Panc1 (cell line): Measurements from ENCODE around the gene KCNT1.

Source experiments
- POLR2AphosphoS5 ChIP-seq: IDR thresholded peaks from 2 replicates; pipeline ENCODE4 v1.6.1; 2012; ENCODE audit warnings: mild to moderate bottlenecking, low read depth, low read length, moderate library complexity
- SIN3A ChIP-seq: IDR thresholded peaks from 2 replicates; pipeline ENCODE4 v1.6.1; 2012; ENCODE audit warnings: low read depth, mild to moderate bottlenecking, low read length, moderate library complexity, borderline replicate concordance; ENCODE audit not compliant: insufficient read depth
- TCF7L2 ChIP-seq: IDR thresholded peaks from 2 replicates; pipeline ENCODE4 v1.6.1; 2011; ENCODE audit warnings: mild to moderate bottlenecking, low read depth, low read length, inconsistent platforms
- TF ChIP-seq, protein P1 (sequence below): fragments of 450-650 bp; IDR thresholded peaks from 2 replicates; pipeline ENCODE4 v1.5.1; 2017; ENCODE audit warnings: mild to moderate bottlenecking
- TF ChIP-seq, protein P2 (sequence below), 2 experiments: IDR thresholded peaks; 2 replicates each; pipeline ENCODE4 v1.6.1; 2011 to 2012; ENCODE audit warnings: low read depth in 2 of 2, control low read depth in 1 of 2, low read length in 1 of 2, mild to moderate bottlenecking in 1 of 2, moderate library complexity in 1 of 2; ENCODE audit not compliant: insufficient read depth in 1 of 2

GRCh38 chr9:135690836-135691570 is 11.0 kb upstream of the KCNT1 start:
- TF ChIP-seq, protein P1, sequence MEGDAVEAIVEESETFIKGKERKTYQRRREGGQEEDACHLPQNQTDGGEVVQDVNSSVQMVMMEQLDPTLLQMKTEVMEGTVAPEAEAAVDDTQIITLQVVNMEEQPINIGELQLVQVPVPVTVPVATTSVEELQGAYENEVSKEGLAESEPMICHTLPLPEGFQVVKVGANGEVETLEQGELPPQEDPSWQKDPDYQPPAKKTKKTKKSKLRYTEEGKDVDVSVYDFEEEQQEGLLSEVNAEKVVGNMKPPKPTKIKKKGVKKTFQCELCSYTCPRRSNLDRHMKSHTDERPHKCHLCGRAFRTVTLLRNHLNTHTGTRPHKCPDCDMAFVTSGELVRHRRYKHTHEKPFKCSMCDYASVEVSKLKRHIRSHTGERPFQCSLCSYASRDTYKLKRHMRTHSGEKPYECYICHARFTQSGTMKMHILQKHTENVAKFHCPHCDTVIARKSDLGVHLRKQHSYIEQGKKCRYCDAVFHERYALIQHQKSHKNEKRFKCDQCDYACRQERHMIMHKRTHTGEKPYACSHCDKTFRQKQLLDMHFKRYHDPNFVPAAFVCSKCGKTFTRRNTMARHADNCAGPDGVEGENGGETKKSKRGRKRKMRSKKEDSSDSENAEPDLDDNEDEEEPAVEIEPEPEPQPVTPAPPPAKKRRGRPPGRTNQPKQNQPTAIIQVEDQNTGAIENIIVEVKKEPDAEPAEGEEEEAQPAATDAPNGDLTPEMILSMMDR = no peak
- no peak for TF ChIP-seq POLR2AphosphoS5
- no peak for TF ChIP-seq SIN3A
- TF ChIP-seq TCF7L2 = no peak
- TF ChIP-seq, protein P2, sequence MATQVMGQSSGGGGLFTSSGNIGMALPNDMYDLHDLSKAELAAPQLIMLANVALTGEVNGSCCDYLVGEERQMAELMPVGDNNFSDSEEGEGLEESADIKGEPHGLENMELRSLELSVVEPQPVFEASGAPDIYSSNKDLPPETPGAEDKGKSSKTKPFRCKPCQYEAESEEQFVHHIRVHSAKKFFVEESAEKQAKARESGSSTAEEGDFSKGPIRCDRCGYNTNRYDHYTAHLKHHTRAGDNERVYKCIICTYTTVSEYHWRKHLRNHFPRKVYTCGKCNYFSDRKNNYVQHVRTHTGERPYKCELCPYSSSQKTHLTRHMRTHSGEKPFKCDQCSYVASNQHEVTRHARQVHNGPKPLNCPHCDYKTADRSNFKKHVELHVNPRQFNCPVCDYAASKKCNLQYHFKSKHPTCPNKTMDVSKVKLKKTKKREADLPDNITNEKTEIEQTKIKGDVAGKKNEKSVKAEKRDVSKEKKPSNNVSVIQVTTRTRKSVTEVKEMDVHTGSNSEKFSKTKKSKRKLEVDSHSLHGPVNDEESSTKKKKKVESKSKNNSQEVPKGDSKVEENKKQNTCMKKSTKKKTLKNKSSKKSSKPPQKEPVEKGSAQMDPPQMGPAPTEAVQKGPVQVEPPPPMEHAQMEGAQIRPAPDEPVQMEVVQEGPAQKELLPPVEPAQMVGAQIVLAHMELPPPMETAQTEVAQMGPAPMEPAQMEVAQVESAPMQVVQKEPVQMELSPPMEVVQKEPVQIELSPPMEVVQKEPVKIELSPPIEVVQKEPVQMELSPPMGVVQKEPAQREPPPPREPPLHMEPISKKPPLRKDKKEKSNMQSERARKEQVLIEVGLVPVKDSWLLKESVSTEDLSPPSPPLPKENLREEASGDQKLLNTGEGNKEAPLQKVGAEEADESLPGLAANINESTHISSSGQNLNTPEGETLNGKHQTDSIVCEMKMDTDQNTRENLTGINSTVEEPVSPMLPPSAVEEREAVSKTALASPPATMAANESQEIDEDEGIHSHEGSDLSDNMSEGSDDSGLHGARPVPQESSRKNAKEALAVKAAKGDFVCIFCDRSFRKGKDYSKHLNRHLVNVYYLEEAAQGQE (IDR thresholded peaks at IDR 0.05; ENCODE audit: insufficient read depth in 1 of 2, low read depth in 2 of 2, low read length in 1 of 2) = no peak
